HG03196 (cell line): ENCODE results near the gene GIMD1.

ENCODE experiments used
- ATAC-seq: cut with Tn5 transposase; IDR thresholded peaks from one replicate; pipeline ENCODE4 v1.9.1; 2021; ENCODE audit not compliant: unreplicated experiment

The GIMD1 gene

DNA sequence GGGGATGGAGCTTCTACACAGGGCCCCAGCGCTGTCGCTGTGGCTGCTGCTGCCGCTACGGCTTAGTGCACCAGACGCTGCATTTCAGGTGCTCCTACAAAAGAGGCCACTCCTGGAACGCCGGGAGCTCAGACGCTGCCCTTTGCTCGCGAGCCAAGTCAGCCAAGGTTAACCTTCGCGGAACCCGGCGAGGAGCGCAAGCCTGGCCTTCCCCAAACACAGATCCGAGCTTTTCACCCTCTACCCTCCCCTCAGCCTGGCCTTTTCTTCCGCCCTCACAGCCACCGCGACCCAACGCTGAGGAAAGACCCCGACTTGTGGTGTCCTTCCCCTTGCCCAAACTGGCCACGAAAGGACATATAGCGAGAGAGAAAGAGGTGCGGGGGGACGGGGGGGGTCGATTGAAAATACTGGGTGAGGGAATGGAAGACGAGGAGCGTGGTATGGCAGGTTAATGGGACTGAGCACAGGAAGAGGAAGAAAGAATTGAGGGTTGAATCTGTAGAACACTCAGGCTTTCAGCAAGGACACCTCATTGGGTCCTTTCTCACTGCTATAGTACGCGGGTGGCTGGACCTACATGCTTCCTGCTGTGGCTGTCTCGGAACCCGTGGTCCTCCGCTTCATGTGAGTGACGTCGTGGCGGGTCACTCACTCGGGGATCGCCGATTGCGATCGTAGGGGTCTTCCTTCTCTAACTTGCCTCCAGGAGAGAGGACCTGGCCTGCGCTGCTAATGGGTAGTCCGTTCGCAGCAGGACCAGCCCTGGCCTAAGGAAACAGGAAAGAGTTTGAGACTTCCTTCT lies 52.4 kb downstream of the GIMD1 start, which contains the start of the genes AIMP1 and TBCK:
AIMP1 (plus strand) TSS at position 583 of the 805 bp plus-strand sequence. CDS start 8,460 bp downstream, outside the sequence.
TBCK (minus strand) TSS at position 242 of the 805 bp plus-strand sequence. CDS start 7,249 bp downstream, outside the sequence.
- ATAC-seq: peak; percentile 92

DNA sequence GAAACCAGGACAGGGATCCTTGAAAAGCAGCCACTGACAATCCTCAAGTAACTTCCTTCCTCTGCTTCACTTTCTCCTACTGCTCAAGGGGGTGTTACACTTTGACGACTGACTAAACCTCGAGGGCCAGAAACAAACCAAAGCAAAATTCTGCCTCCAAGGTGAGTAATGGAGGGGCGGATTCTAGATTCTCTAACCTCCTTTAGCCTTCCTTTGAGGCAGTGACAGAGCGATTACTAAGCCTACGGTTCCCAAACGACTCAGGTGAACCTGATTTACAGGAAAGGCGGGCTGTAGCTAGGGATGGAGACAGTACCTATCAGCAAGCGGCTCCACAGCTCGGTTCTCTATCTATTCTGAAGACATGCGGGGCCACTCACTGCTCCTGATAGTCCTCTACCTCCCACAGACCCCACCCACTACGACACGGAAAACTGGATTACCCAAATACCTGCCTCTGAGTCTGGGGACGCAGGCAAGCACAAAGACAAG lies 53.1 kb downstream of the GIMD1 start:
- ATAC-seq: peak; percentile 24

DNA sequence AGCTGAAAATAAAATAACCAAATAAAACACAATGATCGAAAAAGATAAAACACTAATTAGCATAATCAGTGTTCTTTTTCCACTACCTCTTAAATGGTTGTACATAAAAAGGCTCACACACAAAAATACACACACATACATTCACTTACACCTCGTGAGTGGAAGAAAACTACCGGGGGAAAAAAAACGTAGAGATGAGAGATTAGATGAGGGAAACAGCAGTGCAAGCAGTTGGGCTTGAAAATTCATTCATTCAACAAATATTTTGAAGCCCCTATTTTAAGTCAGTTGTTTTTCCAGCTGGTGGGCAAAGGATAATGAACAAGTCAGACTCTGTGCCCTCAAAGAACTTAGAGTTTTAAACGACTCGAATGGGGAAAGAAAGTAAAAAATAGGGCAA lies 53.6 kb downstream of the GIMD1 start:
- ATAC-seq: no peak

DNA sequence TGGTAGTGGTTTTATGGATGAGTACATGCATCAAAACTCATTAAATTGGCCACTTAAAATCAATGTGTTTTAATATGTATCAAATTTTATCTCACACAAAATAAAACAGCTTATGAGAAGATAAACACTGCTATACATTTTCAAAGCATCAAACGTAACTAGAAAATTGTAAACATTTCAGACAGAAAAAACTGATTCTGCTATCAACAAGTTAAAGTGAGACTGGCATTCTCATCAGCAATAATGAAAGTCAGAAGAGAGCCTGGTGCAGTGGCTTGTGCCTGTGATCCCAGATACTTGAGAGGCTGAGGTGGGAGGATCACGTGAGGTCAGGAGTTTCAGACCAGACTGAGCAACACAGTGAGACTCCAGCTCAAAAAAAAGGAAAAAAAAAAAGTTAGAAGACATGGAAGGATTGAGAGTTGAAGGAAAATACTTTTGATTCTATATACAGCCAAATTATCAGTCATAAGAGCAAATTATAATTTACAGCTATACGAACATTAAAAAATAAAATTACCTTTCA lies 55.5 kb downstream of the GIMD1 start:
- no peak for ATAC-seq

DNA sequence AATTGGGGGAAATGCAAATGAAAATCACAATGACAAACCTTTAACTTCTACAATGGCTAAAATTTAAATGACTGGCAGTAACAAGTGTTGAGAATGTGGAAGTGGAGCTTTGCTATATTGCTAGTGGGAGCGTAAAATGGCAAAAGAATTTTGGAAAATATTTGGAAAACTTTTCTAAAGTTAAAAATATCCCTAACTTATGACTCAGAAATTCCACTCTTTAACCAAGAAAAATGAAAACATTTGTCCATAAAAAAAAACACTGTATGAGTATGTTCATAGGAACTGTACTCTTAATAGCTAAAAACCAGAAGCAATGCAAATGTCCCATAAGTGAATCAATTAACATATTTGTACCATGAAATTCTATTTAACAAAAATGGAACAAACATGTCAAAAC lies 56.2 kb downstream of the GIMD1 start:
- no peak for ATAC-seq
